Skeletal muscle tissue (tissue), 4 donors: ENCODE measurements around the gene JUN. TPM values are rescaled to one million over a fixed set of nuclear protein-coding genes. Genes with fewer than 3 reads are reported as not detected.
"Not testable (repeated sequence)": the region's sequence is repeated elsewhere in the genome, so short reads cannot be mapped to it uniquely, and the experiment has no call there.

Source experiments
- H3K27ac ChIP-seq: one replicate; pipeline ENCODE4 v1.7.0; 2013; ENCODE audit warnings: mild to moderate bottlenecking, low read depth, low read length, inconsistent platforms
- H3K27me3 ChIP-seq, 3 donors: one replicate each; pipeline ENCODE4 v1.7.0; 2013; ENCODE audit warnings: low read length in 3 of 3; ENCODE audit not compliant: control insufficient read depth in 3 of 3, insufficient read depth in 3 of 3
- H3K36me3 ChIP-seq, 3 donors: one replicate each; pipeline ENCODE4 v1.7.0; 2013; ENCODE audit warnings: low read length in 3 of 3; ENCODE audit not compliant: control insufficient read depth in 3 of 3, insufficient read depth in 3 of 3
- H3K4me1 ChIP-seq, 3 donors: one replicate each; pipeline ENCODE4 v1.7.0; 2013; ENCODE audit warnings: low read length in 3 of 3, mild to moderate bottlenecking in 3 of 3; ENCODE audit not compliant: control insufficient read depth in 3 of 3, insufficient read depth in 3 of 3
- H3K4me3 ChIP-seq, 3 donors: one replicate each; pipeline ENCODE4 v1.7.0; 2013; ENCODE audit warnings: low read length in 3 of 3
- H3K9ac ChIP-seq, 3 donors: one replicate each; pipeline ENCODE4 v1.7.0; 2013; ENCODE audit warnings: low read length in 3 of 3, mild to moderate bottlenecking in 3 of 3, moderate library complexity in 2 of 3, low read depth in 1 of 3
- H3K9me3 ChIP-seq, 3 donors: one replicate each; pipeline ENCODE4 v1.7.0; 2013; ENCODE audit warnings: low read length in 3 of 3; ENCODE audit not compliant: control insufficient read depth in 3 of 3
- total RNA-seq: library from RNA; depleted of rRNA; stranded (reverse); fragments of >200 nt; gene quantifications from one replicate; pipeline ENCODE4 v1.2.3, GENCODE V29; 2014
- donor health status: Osteomylitis.

JUN gene
- total RNA-seq, 1 donor from 2014 or later = 103 TPM

- no peaks in the 10 kb centered on the region for H3K9me3 ChIP-seq
- H3K36me3 ChIP-seq = no peaks in the 10 kb centered on the region
- no peak overlapping the region for H3K27ac ChIP-seq
- H3K4me3 ChIP-seq = no peak overlapping the region
- H3K4me1 ChIP-seq = peaks cover 13 to 19% (median 15%) of the 10 kb centered on the region in 3 donors
- no peaks in the 10 kb centered on the region for H3K27me3 ChIP-seq
- no peak overlapping the region for H3K9ac ChIP-seq
These were observed 27.5 kb upstream of the JUN start for GRCh38 chr1:58811303-58811702.

DNA sequence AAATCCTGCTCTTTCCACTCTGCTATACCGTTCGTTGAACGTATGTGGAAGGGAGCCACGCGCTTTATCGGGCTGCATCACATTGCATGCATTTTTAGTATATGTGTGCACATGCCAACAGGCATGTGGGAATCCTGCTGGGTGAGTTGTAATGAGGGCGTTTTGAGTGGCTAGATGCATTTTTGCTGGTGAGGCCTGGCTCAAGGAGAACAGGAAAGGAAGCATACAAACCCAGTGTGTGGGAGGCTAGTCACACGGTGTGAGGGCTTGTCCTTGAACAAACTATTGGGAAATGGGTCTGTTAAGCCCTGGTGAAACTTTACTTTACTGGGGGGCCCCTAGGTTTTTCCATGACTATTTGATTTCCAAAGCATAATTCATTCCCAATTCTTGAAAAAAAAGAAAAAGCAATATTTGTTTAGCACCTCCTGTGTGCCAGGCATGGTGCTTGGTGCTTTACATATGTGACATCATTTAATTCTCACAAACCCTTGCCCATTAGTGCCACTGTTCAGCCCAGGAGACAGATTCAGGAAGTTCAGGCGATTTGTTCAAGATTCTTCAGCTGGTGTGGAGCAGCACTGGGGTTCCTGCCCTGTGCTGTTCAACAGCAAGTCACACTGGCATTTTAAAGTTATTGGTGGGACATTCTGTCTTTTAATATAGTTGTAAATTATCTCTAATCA lies 25.6 kb upstream of the JUN start:
- no peak overlapping the region for H3K9ac ChIP-seq
- H3K36me3 ChIP-seq = no peaks in the 10 kb centered on the region
- peaks cover 11 to 14% (median 12%) of the 10 kb centered on the region in 3 donors for H3K4me1 ChIP-seq
- H3K4me3 ChIP-seq = no peak overlapping the region
- no peak overlapping the region for H3K27ac ChIP-seq
- no peaks in the 10 kb centered on the region for H3K9me3 ChIP-seq
- no peaks in the 10 kb centered on the region for H3K27me3 ChIP-seq

GRCh38 chr1:58808077-58808476 lies 24.2 kb upstream of the JUN start:
- Histone ChIP-seq H3K27me3 (no peaks in the 10 kb centered on the region), H3K4me3 (no peak overlapping the region), H3K4me1 (peaks cover 6 to 8% (median 8%) of the 10 kb centered on the region in 3 donors), H3K9me3 (no peaks in the 10 kb centered on the region), H3K27ac (no peak overlapping the region), H3K9ac (no peak overlapping the region), H3K36me3 (no peaks in the 10 kb centered on the region)

DNA sequence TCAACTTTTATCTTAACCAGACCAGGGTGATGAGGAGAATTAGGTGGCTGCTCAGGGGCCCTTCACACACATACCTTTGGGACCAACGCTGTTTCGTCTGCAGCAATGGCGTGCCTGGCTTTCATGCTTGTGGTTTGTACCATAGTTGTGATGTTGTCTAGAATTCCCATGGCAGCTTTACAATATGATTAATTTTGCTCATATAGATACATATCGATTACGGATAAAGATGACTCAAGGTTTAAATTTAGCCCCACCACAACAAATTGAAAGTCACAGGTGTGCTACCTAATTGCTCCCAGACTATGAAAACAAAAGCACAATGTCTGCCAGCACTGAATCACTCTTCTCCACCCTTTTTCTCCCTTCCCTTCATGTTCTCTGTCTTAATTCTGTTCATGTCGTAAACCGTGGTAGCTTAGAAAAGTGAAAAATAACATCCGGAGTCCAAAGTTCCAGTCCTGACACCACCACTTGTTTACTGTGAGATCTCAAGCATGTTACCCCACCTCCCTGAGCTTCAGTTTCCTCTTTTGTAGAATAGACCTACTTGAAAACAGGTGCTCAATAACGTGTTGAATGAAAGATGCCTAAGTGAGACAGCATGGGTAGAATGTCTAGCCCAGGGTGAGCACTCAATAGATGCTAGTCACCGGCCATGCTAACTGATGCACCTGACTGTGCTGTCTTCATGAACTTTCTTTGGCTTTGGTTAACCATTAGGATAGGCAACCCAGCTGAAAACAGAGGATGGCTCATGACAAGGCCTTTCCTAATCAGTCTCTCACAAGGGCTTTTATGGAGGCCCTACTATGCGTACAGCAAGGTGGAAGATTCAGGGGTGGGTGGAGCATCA lies 22.1 kb upstream of the JUN start:
- no peaks in the 10 kb centered on the region for H3K36me3 ChIP-seq
- no peaks in the 10 kb centered on the region for H3K9me3 ChIP-seq
- H3K4me1 ChIP-seq = peaks cover 6 to 8% (median 8%) of the 10 kb centered on the region in 3 donors
- no peaks in the 10 kb centered on the region for H3K27me3 ChIP-seq
- H3K4me3 ChIP-seq = no peak overlapping the region
- H3K9ac ChIP-seq = no peak overlapping the region
- H3K27ac ChIP-seq = no peak overlapping the region

GRCh38 chr1:58804853-58805565 lies 21.2 kb upstream of the JUN start:
- no peak overlapping the region for H3K27ac ChIP-seq
- no peaks in the 10 kb centered on the region for H3K27me3 ChIP-seq
- no peaks in the 10 kb centered on the region for H3K9me3 ChIP-seq
- H3K36me3 ChIP-seq = no peaks in the 10 kb centered on the region
- H3K4me1 ChIP-seq = peaks cover 6 to 8% (median 8%) of the 10 kb centered on the region in 3 donors
- H3K9ac ChIP-seq = no peak overlapping the region
- H3K4me3 ChIP-seq = no peak overlapping the region

GRCh38 chr1:58803858-58804257 lies 20.0 kb upstream of the JUN start:
- Histone ChIP-seq H3K27me3 (no peaks in the 10 kb centered on the region), H3K36me3 (no peaks in the 10 kb centered on the region), H3K9me3 (no peaks in the 10 kb centered on the region), H3K4me3 (no peak overlapping the region), H3K27ac (no peak overlapping the region), H3K4me1 (peaks cover 6 to 8% (median 8%) of the 10 kb centered on the region in 3 donors), H3K9ac (no peak overlapping the region)

- no peak overlapping the region for H3K27ac ChIP-seq
- peaks cover 6 to 8% (median 8%) of the 10 kb centered on the region in 3 donors for H3K4me1 ChIP-seq
- H3K9me3 ChIP-seq = no peaks in the 10 kb centered on the region
- no peaks in the 10 kb centered on the region for H3K36me3 ChIP-seq
- H3K4me3 ChIP-seq = no peak overlapping the region
- no peak overlapping the region for H3K9ac ChIP-seq
- H3K27me3 ChIP-seq = no peaks in the 10 kb centered on the region
These were observed 19.0 kb upstream of the JUN start for GRCh38 chr1:58802640-58803399.

DNA sequence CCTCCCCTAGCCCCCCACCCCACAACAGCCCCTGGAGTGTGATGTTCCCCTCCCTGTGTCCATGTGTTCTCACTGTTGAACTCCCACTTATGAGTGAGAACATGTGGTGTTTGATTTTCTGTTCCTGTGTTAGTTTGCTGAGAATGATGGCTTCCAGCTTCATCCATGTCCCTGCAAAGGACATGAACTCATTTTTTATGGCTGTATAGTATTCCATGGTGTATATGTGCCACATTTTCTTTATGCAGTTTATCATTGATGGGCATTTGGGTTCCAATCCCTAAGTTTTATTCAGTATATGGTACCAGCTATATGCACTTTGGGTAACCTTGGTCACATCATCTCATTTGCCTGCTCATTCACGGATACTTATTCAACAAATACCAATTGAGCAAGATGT lies 17.4 kb upstream of the JUN start:
- not testable (repeated sequence) for H3K9ac ChIP-seq, H3K4me1 ChIP-seq, H3K27ac ChIP-seq, H3K27me3 ChIP-seq, H3K36me3 ChIP-seq, H3K4me3 ChIP-seq, H3K9me3 ChIP-seq

GRCh38 chr1:58799650-58800049 lies 15.8 kb upstream of the JUN start:
- Histone ChIP-seq H3K9me3 (no peaks in the 10 kb centered on the region), H3K4me3 (no peak overlapping the region), H3K27me3 (no peaks in the 10 kb centered on the region), H3K27ac (no peak overlapping the region), H3K9ac (no peak overlapping the region), H3K4me1 (peaks cover 3 to 4% (median 4%) of the 10 kb centered on the region in 3 donors), H3K36me3 (no peaks in the 10 kb centered on the region)
